HepG2 (cell line): ENCODE results near the gene MRPS18C. TPM values are rescaled to one million over a fixed set of nuclear protein-coding genes. Genes with fewer than 3 reads are reported as not detected.

Experiments used
- ARID2 ChIP-seq: sonication (generic); formaldehyde crosslinking; IDR thresholded peaks from 2 replicates; pipeline ENCODE4 v1.8.1; 2022; ENCODE audit warnings: mild to moderate bottlenecking, missing genetic modification reagents, borderline replicate concordance
- CBX2 ChIP-seq, 2 experiments: fragments of 200-600 bp in 1 of 2; sonication (generic); formaldehyde crosslinking in 1 of 2; IDR thresholded peaks; 2 replicates each; pipeline versions ENCODE4 v1.7.0 to v1.8.1; 2018 to 2022; ENCODE audit warnings: low read depth in 2 of 2, low read length in 1 of 2, mild to moderate bottlenecking in 1 of 2, missing genetic modification reagents in 1 of 2
- EEA1 ChIP-seq: sonication (generic); formaldehyde crosslinking; IDR thresholded peaks from 2 replicates; pipeline ENCODE4 v1.5.1; 2020; ENCODE audit warnings: mild to moderate bottlenecking, missing genetic modification reagents, borderline replicate concordance
- ELF3 ChIP-seq: IDR thresholded peaks from 2 replicates; pipeline ENCODE4 v1.6.1; 2016; ENCODE audit warnings: missing genetic modification reagents, missing compliant biosample characterization
- FOSL2 ChIP-seq: sonication (generic); formaldehyde crosslinking; IDR thresholded peaks from 2 replicates; pipeline ENCODE4 v1.4.0; 2020; ENCODE audit warnings: missing genetic modification reagents
- GFI1 ChIP-seq: sonication (generic); formaldehyde crosslinking; IDR thresholded peaks from 2 replicates; pipeline ENCODE4 v1.5.0; 2020; ENCODE audit warnings: missing genetic modification reagents, mild to moderate bottlenecking, borderline replicate concordance
- HINFP ChIP-seq: sonication (generic); formaldehyde crosslinking; IDR thresholded peaks from 2 replicates; pipeline ENCODE4 v1.4.0; 2020; ENCODE audit warnings: low read depth, mild to moderate bottlenecking, missing genetic modification reagents
- HNF4A ChIP-seq: sonication (generic); formaldehyde crosslinking; IDR thresholded peaks from 2 replicates; pipeline ENCODE4 v1.4.0; 2020; ENCODE audit warnings: missing genetic modification reagents
- HNRNPL ChIP-seq: fragments of 200-400 bp; formaldehyde crosslinking; IDR thresholded peaks from 2 replicates; pipeline ENCODE4 v1.6.1; 2017; ENCODE audit warnings: mild to moderate bottlenecking, low read depth, low read length
- HOXD1 ChIP-seq: sonication (generic); formaldehyde crosslinking; IDR thresholded peaks from 2 replicates; pipeline ENCODE4 v1.5.0; 2020; ENCODE audit warnings: missing genetic modification reagents
- POGZ ChIP-seq: sonication (generic); formaldehyde crosslinking; IDR thresholded peaks from 2 replicates; pipeline ENCODE4 v1.4.0; 2020; ENCODE audit warnings: mild to moderate bottlenecking, missing genetic modification reagents
- RAD21 ChIP-seq: fragments of 450-650 bp; formaldehyde crosslinking; IDR thresholded peaks from 2 replicates; pipeline ENCODE4 v1.5.0; 2020; ENCODE audit warnings: mild to moderate bottlenecking
- RBM39 ChIP-seq: fragments of 200-400 bp; formaldehyde crosslinking; IDR thresholded peaks from one replicate; pipeline ENCODE4 v1.6.1; 2018; ENCODE audit warnings: antibody characterized with exemption, mild to moderate bottlenecking, low read depth, low read length; ENCODE audit not compliant: poor library complexity, severe bottlenecking
- ZBTB26 ChIP-seq: IDR thresholded peaks from 2 replicates; pipeline ENCODE4 v1.6.1; 2016; ENCODE audit warnings: missing compliant biosample characterization, missing genetic modification reagents, borderline replicate concordance
- ZMYM2 ChIP-seq: sonication (generic); formaldehyde crosslinking; IDR thresholded peaks from 2 replicates; pipeline ENCODE4 v1.8.0; 2022; ENCODE audit warnings: mild to moderate bottlenecking, missing genetic modification reagents
- ZNF326 ChIP-seq: sonication (generic); formaldehyde crosslinking; IDR thresholded peaks from 2 replicates; pipeline ENCODE4 v1.4.0; 2020; ENCODE audit warnings: missing genetic modification reagents, borderline replicate concordance
- ZNF550 ChIP-seq: sonication (generic); formaldehyde crosslinking; IDR thresholded peaks from 2 replicates; pipeline ENCODE4 v1.4.0; 2020; ENCODE audit warnings: mild to moderate bottlenecking, missing genetic modification reagents, borderline replicate concordance
- ZNF629 ChIP-seq: sonication (generic); formaldehyde crosslinking; conservative IDR thresholded peaks from 2 replicates; pipeline ENCODE4 v1.5.0; 2020; ENCODE audit warnings: missing genetic modification reagents
- polyA plus RNA-seq, 8 experiments: library from polyadenylated mRNA; depleted of rRNA in 3 of 8; stranded (reverse) in 7 of 8; unstranded in 1 of 8; fragments of >200 nt; fragmentation: Illumina TruSeq in 4 of 8; extraction: Trizol in 4 of 8; gene quantifications; 2 replicates each; pipeline versions ENCODE4 v1.2.1 to v1.2.3, GENCODE V29; 2011 to 2016; ENCODE audit warnings: low read depth in 4 of 8, missing spikeins in 1 of 8, mixed read lengths in 1 of 8; ENCODE audit not compliant: insufficient read depth in 1 of 8
- total RNA-seq, 5 experiments: library from RNA; depleted of rRNA; stranded (reverse); fragments of >200 nt; fragmentation: Illumina TruSeq; extraction: Trizol; gene quantifications; 2 replicates each; pipeline ENCODE4 v1.2.3, GENCODE V29; 2016; ENCODE audit warnings: low read depth in 1 of 5
- TF ChIP-seq, protein P1 (sequence below): sonication (generic); formaldehyde crosslinking; conservative IDR thresholded peaks from 2 replicates; pipeline ENCODE4 v1.8.0; 2022; ENCODE audit warnings: low read depth, missing genetic modification reagents
- TF ChIP-seq, protein P2 (sequence below): IDR thresholded peaks from 2 replicates; pipeline ENCODE4 v1.6.1; 2016

MRPS18C gene
- total and polyA plus RNA-seq, 2 of the 13 experiments (the other 11 are each of a cell fraction or from before 2014, with no cell fraction given), result 45.4 to 124 TPM

GRCh38 chr4:83484500-83485461, 28.9 kb downstream of the MRPS18C start, which contains the start of gene ABRAXAS1 (continued):
- TF ChIP-seq, protein P1, sequence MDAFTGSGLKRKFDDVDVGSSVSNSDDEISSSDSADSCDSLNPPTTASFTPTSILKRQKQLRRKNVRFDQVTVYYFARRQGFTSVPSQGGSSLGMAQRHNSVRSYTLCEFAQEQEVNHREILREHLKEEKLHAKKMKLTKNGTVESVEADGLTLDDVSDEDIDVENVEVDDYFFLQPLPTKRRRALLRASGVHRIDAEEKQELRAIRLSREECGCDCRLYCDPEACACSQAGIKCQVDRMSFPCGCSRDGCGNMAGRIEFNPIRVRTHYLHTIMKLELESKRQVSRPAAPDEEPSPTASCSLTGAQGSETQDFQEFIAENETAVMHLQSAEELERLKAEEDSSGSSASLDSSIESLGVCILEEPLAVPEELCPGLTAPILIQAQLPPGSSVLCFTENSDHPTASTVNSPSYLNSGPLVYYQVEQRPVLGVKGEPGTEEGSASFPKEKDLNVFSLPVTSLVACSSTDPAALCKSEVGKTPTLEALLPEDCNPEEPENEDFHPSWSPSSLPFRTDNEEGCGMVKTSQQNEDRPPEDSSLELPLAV (CRISPR knock-in tag), result peak; percentile 37; the same call in 1 of the 2 replicates
- TF ChIP-seq ELF3 (CRISPR knock-in tag) (peak; percentile 48), HNRNPL (no peak), POGZ (CRISPR knock-in tag) (peak; percentile 76), HNF4A (CRISPR knock-in tag) (no peak), FOSL2 (peak; percentile 29), RBM39 (peak; percentile 58), ZNF629 (CRISPR knock-in tag) (0 out of 2 replicates have a peak, but pooled peaks have one; percentile 5), ZNF550 (no peak), HINFP (CRISPR knock-in tag) (peak; percentile 72; the same call in 1 of the 2 replicates), ZNF326 (CRISPR knock-in tag) (no peak), HOXD1 (CRISPR knock-in tag) (0 out of 2 replicates have a peak, but pooled peaks have one; percentile 46), EEA1 (peak; percentile 88; the same call in 1 of the 2 replicates), ZBTB26 (CRISPR knock-in tag) (peak; percentile 62), ZMYM2 (CRISPR knock-in tag) (no peak), ARID2 (peak; percentile 87), RAD21 (CRISPR knock-in tag) (0 out of 2 replicates have a peak, but pooled peaks have one; percentile 22), CBX2 (IDR thresholded peaks at IDR 0.05; ENCODE audit: low read depth, low read length) (no peak), CBX2 (CRISPR knock-in tag; IDR thresholded peaks at IDR 0.05; ENCODE audit: low read depth) (peak; percentile 78; the same call in 1 of the 2 replicates), GFI1 (CRISPR knock-in tag) (no peak)
- TF ChIP-seq, protein P2, sequence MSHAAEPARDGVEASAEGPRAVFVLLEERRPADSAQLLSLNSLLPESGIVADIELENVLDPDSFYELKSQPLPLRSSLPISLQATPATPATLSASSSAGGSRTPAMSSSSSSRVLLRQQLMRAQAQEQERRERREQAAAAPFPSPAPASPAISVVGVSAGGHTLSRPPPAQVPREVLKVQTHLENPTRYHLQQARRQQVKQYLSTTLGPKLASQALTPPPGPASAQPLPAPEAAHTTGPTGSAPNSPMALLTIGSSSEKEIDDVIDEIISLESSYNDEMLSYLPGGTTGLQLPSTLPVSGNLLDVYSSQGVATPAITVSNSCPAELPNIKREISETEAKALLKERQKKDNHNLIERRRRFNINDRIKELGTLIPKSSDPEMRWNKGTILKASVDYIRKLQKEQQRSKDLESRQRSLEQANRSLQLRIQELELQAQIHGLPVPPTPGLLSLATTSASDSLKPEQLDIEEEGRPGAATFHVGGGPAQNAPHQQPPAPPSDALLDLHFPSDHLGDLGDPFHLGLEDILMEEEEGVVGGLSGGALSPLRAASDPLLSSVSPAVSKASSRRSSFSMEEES, result peak; percentile 39; the same call in 1 of the 2 replicates
